H1 (cell line): ENCODE results near the gene KCNJ10. TPM values are rescaled to one million over a fixed set of nuclear protein-coding genes. Genes with fewer than 3 reads are reported as not detected.
A peak's percentile ranks its signal among the peaks of the same experiment; 100 is the strongest.

ENCODE experiments used
- ATF3 ChIP-seq: IDR thresholded peaks from 2 replicates; pipeline ENCODE4 v1.6.1; 2011; ENCODE audit warnings: low read depth, mild to moderate bottlenecking, low read length; ENCODE audit not compliant: insufficient read depth
- BCL11A ChIP-seq, 2 experiments: IDR thresholded peaks; one replicate each; pipeline ENCODE4 v1.6.1; 2011; ENCODE audit warnings: low read depth in 2 of 2, low read length in 2 of 2, mild to moderate bottlenecking in 2 of 2
- CEBPB ChIP-seq: IDR thresholded peaks from 2 replicates; pipeline ENCODE4 v1.6.1; 2012; ENCODE audit warnings: low read depth, low read length
- CHD1 ChIP-seq: IDR thresholded peaks from 2 replicates; pipeline ENCODE4 v1.6.1; 2012; ENCODE audit warnings: low read depth, low read length, improper control_type of control experiment
- CTCF ChIP-seq, 3 experiments: IDR thresholded peaks; 1 replicate in 2 of 3; 2 replicates in 1 of 3; pipeline versions ENCODE4 v1.5.1 to v1.6.1; 2011; ENCODE audit warnings: low read length in 3 of 3, mild to moderate bottlenecking in 3 of 3, inconsistent platforms in 2 of 3, low read depth in 1 of 3, moderate library complexity in 1 of 3; ENCODE audit not compliant: insufficient read depth in 1 of 3; ENCODE audit errors: control extremely low read depth in 1 of 3
- E2F6 ChIP-seq: IDR thresholded peaks from 2 replicates; pipeline ENCODE4 v1.6.1; 2012; ENCODE audit warnings: inconsistent platforms
- GABPA ChIP-seq: IDR thresholded peaks from 2 replicates; pipeline ENCODE4 v1.6.1; 2011; ENCODE audit warnings: mild to moderate bottlenecking, low read length, moderate library complexity, borderline replicate concordance; ENCODE audit not compliant: insufficient read depth
- HDAC2 ChIP-seq, 2 experiments: fragments of 300-600 bp in 1 of 2; sonication (generic) in 1 of 2; IDR thresholded peaks; 2 replicates each; pipeline ENCODE4 v1.6.1; 2011 to 2012; ENCODE audit warnings: low read depth in 2 of 2, low read length in 2 of 2, mild to moderate bottlenecking in 2 of 2, moderate library complexity in 2 of 2, borderline replicate concordance in 1 of 2, inconsistent platforms in 1 of 2
- KDM1A ChIP-seq: fragments of 200-600, 300-600 bp; sonication (generic); IDR thresholded peaks from 2 replicates; pipeline ENCODE4 v1.7.1; 2016; ENCODE audit warnings: mild to moderate bottlenecking, low read length, borderline replicate concordance
- KDM5A ChIP-seq: fragments of 200-600 bp; IDR thresholded peaks from 2 replicates; pipeline ENCODE4 v1.7.1; 2012; ENCODE audit warnings: mild to moderate bottlenecking, low read length, inconsistent platforms, mixed read lengths
- MAX ChIP-seq: IDR thresholded peaks from 2 replicates; pipeline ENCODE4 v1.6.1; 2012; ENCODE audit warnings: inconsistent platforms
- NANOG ChIP-seq: IDR thresholded peaks from 2 replicates; pipeline ENCODE4 v1.6.1; 2011; ENCODE audit warnings: low read length, low read depth, mild to moderate bottlenecking, inconsistent platforms; ENCODE audit not compliant: insufficient read depth, poor library complexity, severe bottlenecking
- RXRA ChIP-seq: IDR thresholded peaks from 2 replicates; pipeline ENCODE4 v1.6.1; 2011; ENCODE audit warnings: low read depth, mild to moderate bottlenecking, low read length, moderate library complexity; ENCODE audit not compliant: insufficient read depth
- SAP30 ChIP-seq: fragments of 300-600 bp; sonication (generic); IDR thresholded peaks from 2 replicates; pipeline ENCODE4 v1.7.1; 2012; ENCODE audit warnings: low read length, moderate library complexity, mild to moderate bottlenecking, inconsistent platforms; ENCODE audit not compliant: insufficient read depth, insufficient replicate concordance
- SP2 ChIP-seq: IDR thresholded peaks from 2 replicates; pipeline ENCODE4 v1.6.1; 2012; ENCODE audit warnings: mild to moderate bottlenecking, low read length, inconsistent platforms
- SP4 ChIP-seq: IDR thresholded peaks from 2 replicates; pipeline ENCODE4 v1.6.1; 2012; ENCODE audit warnings: low read length, inconsistent platforms
- TBP ChIP-seq: IDR thresholded peaks from 2 replicates; pipeline ENCODE4 v1.6.1; 2011; ENCODE audit warnings: low read depth, low read length, improper control_type of control experiment
- TCF12 ChIP-seq: IDR thresholded peaks from 2 replicates; pipeline ENCODE4 v1.6.1; 2011; ENCODE audit warnings: low read depth, mild to moderate bottlenecking, low read length
- polyA plus RNA-seq, 7 experiments: library from polyadenylated mRNA; depleted of rRNA in 3 of 7; stranded (reverse) in 5 of 7; unstranded in 2 of 7; fragments of >200 nt in 5 of 7; fragments of 200-250 nt in 2 of 7; gene quantifications; 1 replicate in 5 of 7; 2 replicates in 1 of 7; 4 replicates in 1 of 7; pipeline versions ENCODE4 v1.2.1 to v1.2.3, GENCODE V29; 2011 to 2013; ENCODE audit warnings: missing spikeins in 2 of 7, mixed read lengths in 2 of 7
- total RNA-seq: library from RNA; stranded (reverse); fragmentation: NEBNext Ultra II Directional; extraction: Animal tissue kit (Norgen Biotek cat#: 25700); gene quantifications from 2 replicates; pipeline ENCODE4 v1.2.1, GENCODE V29; 2021

KCNJ10 gene
- total and polyA plus RNA-seq, 2 of the 8 experiments (the other 6 are each of a cell fraction or from before 2014, with no cell fraction given): 1.7 to 2.4 TPM

- peak; percentile 99 for TF ChIP-seq E2F6
- no peak for TF ChIP-seq ATF3
- no peak for TF ChIP-seq TCF12
- peak; percentile 100 for TF ChIP-seq MAX
- peak; percentile 16; the same call in 1 of the 2 replicates for TF ChIP-seq TBP
- no peak for TF ChIP-seq SAP30
- TF ChIP-seq RXRA: no peak
- TF ChIP-seq CHD1: no peak
- TF ChIP-seq SP2: no peak
- TF ChIP-seq GABPA: peak; percentile 14; the same call in 1 of the 2 replicates
- no peak for TF ChIP-seq KDM5A
- peak in 1 of 2 experiments; percentile 96; a peak in 2 of 4 replicates for TF ChIP-seq HDAC2 (IDR thresholded peaks at IDR 0.05; ENCODE audit: borderline replicate concordance in 1 of 2, low read depth in 2 of 2, low read length in 2 of 2)
- TF ChIP-seq CTCF (IDR thresholded peaks at IDR 0.05; ENCODE audit: control extremely low read depth in 1 of 3, insufficient read depth in 1 of 3, low read depth in 1 of 3, low read length in 3 of 3): peak; percentile 91 to 99 (median 96)
- no peak for TF ChIP-seq NANOG
- TF ChIP-seq BCL11A (IDR thresholded peaks at IDR 0.05; ENCODE audit: low read depth in 2 of 2, low read length in 2 of 2): no peak
- no peak for TF ChIP-seq CEBPB
- TF ChIP-seq KDM1A: peak; percentile 51; the same call in 1 of the 2 replicates
- no peak for TF ChIP-seq SP4
Measured at GRCh38 chr1:160083968-160084770, 14.2 kb upstream of the KCNJ10 start (continued).
